HCT116 (cell line): ENCODE data around the gene CTBP2.

Experiments
- ATF3 ChIP-seq: IDR thresholded peaks from 2 replicates; pipeline ENCODE4 v1.6.1; 2012
- EGR1 ChIP-seq: IDR thresholded peaks from 2 replicates; pipeline ENCODE4 v1.6.1; 2012; ENCODE audit warnings: low read depth
- JUND ChIP-seq: IDR thresholded peaks from 2 replicates; pipeline ENCODE4 v1.6.1; 2012
- MAX ChIP-seq: IDR thresholded peaks from 2 replicates; pipeline ENCODE4 v1.6.1; 2012
- POLR2A ChIP-seq: IDR thresholded peaks from 2 replicates; pipeline ENCODE4 v1.7.0; 2011; ENCODE audit warnings: borderline replicate concordance; ENCODE audit not compliant: insufficient read depth, insufficient read length; ENCODE audit errors: extremely low read depth
- POLR2AphosphoS5 ChIP-seq: IDR thresholded peaks from 2 replicates; pipeline ENCODE4 v1.6.1; 2011; ENCODE audit warnings: mild to moderate bottlenecking, low read depth, low read length, moderate library complexity
- RAD21 ChIP-seq: IDR thresholded peaks from 2 replicates; pipeline ENCODE4 v1.6.1; 2012; ENCODE audit warnings: low read depth, mild to moderate bottlenecking
- SIN3A ChIP-seq: IDR thresholded peaks from 2 replicates; pipeline ENCODE4 v1.6.1; 2012; ENCODE audit warnings: low read depth
- SRF ChIP-seq: IDR thresholded peaks from 2 replicates; pipeline ENCODE4 v1.6.1; 2012; ENCODE audit warnings: low read depth
- YY1 ChIP-seq: IDR thresholded peaks from 2 replicates; pipeline ENCODE4 v1.6.1; 2011; ENCODE audit warnings: low read length, low read depth, moderate library complexity, mild to moderate bottlenecking; ENCODE audit not compliant: insufficient replicate concordance; ENCODE audit errors: extremely low read depth
- ZNF274 ChIP-seq: fragments of 200-500 bp; sonication (Bioruptor generic); IDR thresholded peaks from 2 replicates; pipeline ENCODE4 v1.6.1; 2014; ENCODE audit warnings: mild to moderate bottlenecking, low read depth, low read length, inconsistent platforms
- TF ChIP-seq, protein P1 (sequence below), 3 experiments: fragments of 200-600 bp in 1 of 3; sonication (generic) in 1 of 3; IDR thresholded peaks in 2 of 3; conservative IDR thresholded peaks in 1 of 3; 2 replicates each; pipeline ENCODE4 v1.5.1; 2012 to 2017; ENCODE audit warnings: low read depth in 2 of 3, low read length in 2 of 3, antibody characterized with exemption in 1 of 3, borderline replicate concordance in 1 of 3, control low read depth in 1 of 3, mild to moderate bottlenecking in 1 of 3, mixed read lengths in 1 of 3, mixed run types in 1 of 3, moderate library complexity in 1 of 3; ENCODE audit not compliant: insufficient read depth in 1 of 3

- TF ChIP-seq, protein P1, sequence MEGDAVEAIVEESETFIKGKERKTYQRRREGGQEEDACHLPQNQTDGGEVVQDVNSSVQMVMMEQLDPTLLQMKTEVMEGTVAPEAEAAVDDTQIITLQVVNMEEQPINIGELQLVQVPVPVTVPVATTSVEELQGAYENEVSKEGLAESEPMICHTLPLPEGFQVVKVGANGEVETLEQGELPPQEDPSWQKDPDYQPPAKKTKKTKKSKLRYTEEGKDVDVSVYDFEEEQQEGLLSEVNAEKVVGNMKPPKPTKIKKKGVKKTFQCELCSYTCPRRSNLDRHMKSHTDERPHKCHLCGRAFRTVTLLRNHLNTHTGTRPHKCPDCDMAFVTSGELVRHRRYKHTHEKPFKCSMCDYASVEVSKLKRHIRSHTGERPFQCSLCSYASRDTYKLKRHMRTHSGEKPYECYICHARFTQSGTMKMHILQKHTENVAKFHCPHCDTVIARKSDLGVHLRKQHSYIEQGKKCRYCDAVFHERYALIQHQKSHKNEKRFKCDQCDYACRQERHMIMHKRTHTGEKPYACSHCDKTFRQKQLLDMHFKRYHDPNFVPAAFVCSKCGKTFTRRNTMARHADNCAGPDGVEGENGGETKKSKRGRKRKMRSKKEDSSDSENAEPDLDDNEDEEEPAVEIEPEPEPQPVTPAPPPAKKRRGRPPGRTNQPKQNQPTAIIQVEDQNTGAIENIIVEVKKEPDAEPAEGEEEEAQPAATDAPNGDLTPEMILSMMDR (IDR thresholded peaks at IDR 0.05 in 2 of 3, conservative IDR thresholded peaks at IDR 0.05 in 1 of 3; ENCODE audit: borderline replicate concordance in 1 of 3, insufficient read depth in 1 of 3, low read depth in 2 of 3, low read length in 2 of 3), result no peak
- TF ChIP-seq EGR1 (no peak), POLR2A (no peak), POLR2AphosphoS5 (no peak), SIN3A (no peak), SRF (no peak), MAX (no peak), ATF3 (no peak), YY1 (no peak), RAD21 (no peak), JUND (no peak), ZNF274 (no peak)
Observed at GRCh38 chr10:125129076-125129458, 31.3 kb downstream of the CTBP2 start.
